HG03442 (cell line): Measurements from ENCODE around the gene CEP43.
A peak's percentile ranks its signal among the peaks of the same experiment; 100 is the strongest.

Source experiments
- ATAC-seq: cut with Tn5 transposase; IDR thresholded peaks from one replicate; pipeline ENCODE4 v1.9.1; 2021; ENCODE audit warnings: mild to moderate bottlenecking, moderate library complexity; ENCODE audit not compliant: unreplicated experiment

Gene CEP43

GRCh38 chr6:166999145-166999883, at the start of gene CEP43:
Gene CEP43, plus strand, starts transcription at chr6:166999397. Its CDS starts 16 bp downstream, at chr6:166999413.
- ATAC-seq, result peak; percentile 88

- ATAC-seq, result no peak
These were observed 49.4 kb upstream of the CEP43 start for GRCh38 chr6:166949528-166950442.

- ATAC-seq, result peak; percentile 32
These were observed 48.8 kb upstream of the CEP43 start for GRCh38 chr6:166950443-166950821.

- ATAC-seq, result peak; percentile 94
These were observed 48.1 kb upstream of the CEP43 start for GRCh38 chr6:166950892-166951669.

GRCh38 chr6:166951670-166952060, 47.5 kb upstream of the CEP43 start:
- ATAC-seq, result no peak

GRCh38 chr6:166952121-166952520, 47.1 kb upstream of the CEP43 start:
- ATAC-seq, result no peak

GRCh38 chr6:166952567-166953486, 46.4 kb upstream of the CEP43 start:
- ATAC-seq, result no peak

- no peak for ATAC-seq
These were observed 45.0 kb upstream of the CEP43 start for GRCh38 chr6:166954118-166954713.

GRCh38 chr6:166955121-166955864, 43.9 kb upstream of the CEP43 start:
- ATAC-seq, result no peak

- ATAC-seq, result peak; percentile 2
These were observed 43.2 kb upstream of the CEP43 start for GRCh38 chr6:166955865-166956443.

GRCh38 chr6:166956444-166957086, 42.6 kb upstream of the CEP43 start, which contains the start of gene RNASET2:
Gene RNASET2, minus strand, starts transcription at chr6:166956550. Its CDS starts 368 bp downstream, at chr6:166956182.
- ATAC-seq, result peak; percentile 61

GRCh38 chr6:166957087-166957804, 42.0 kb upstream of the CEP43 start:
- peak; percentile 35 for ATAC-seq

- ATAC-seq, result no peak
These were observed 41.5 kb upstream of the CEP43 start for GRCh38 chr6:166957805-166958076.

GRCh38 chr6:166958926-166959861, 40.0 kb upstream of the CEP43 start:
- ATAC-seq, result no peak

GRCh38 chr6:166959911-166960608, 39.1 kb upstream of the CEP43 start:
- ATAC-seq, result no peak

- no peak for ATAC-seq
These were observed 38.6 kb upstream of the CEP43 start for GRCh38 chr6:166960609-166960978.
